Omental fat pad (tissue), 4 donors: ENCODE measurements around the gene ALKBH2. TPM values are rescaled to one million over a fixed set of nuclear protein-coding genes. Genes with fewer than 3 reads are reported as not detected.

Source experiments
- ATAC-seq: fragments of 150-250 bp; one replicate; pipeline ENCODE4 v1.9.1; 2016; ENCODE audit warnings: mild to moderate bottlenecking, moderate library complexity; ENCODE audit not compliant: low FRiP score
- DNase-seq: peaks from one replicate; pipeline ENCODE4 v3.0.0-alpha.2; 2019; ENCODE audit warnings: low spot score
- total RNA-seq, 4 donors: library from RNA; depleted of rRNA; stranded (reverse); fragments of >200 nt; gene quantifications; one replicate each; pipeline ENCODE4 v1.1.0, GENCODE V29; 2016
- TF ChIP-seq, protein P1 (sequence below), 3 donors: fragments of 450-650 bp; IDR thresholded peaks; one replicate each; pipeline ENCODE4 v1.5.1; 2016 to 2017; ENCODE audit warnings: antibody characterized with exemption in 3 of 3, mild to moderate bottlenecking in 3 of 3, moderate library complexity in 2 of 3

Gene ALKBH2
- total RNA-seq, 4 donors from 2014 or later, result 15.3 to 34.0 (median 17.5) TPM

DNA sequence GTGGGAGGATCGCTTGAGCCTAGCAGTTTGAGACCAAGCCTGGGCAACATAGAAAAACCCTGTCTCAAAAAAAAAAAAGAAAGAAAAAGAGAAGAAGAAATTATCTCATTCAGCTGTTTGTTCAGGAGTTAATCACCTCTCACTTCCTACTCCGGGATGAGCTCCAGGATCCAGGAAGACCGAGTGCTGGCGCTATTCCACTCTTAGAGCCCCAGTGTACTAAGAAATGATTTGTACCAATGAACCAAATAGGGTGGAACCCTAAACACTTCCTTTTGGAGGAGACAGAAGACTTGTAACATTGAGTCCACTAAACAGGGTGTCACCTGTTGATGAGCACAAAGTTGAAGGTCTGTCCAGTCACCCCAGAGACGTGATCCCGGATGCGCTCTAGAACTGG, 3.6 kb downstream of the ALKBH2 start:
- DNase-seq (no peak), ATAC-seq (no peak)
- TF ChIP-seq, protein P1, sequence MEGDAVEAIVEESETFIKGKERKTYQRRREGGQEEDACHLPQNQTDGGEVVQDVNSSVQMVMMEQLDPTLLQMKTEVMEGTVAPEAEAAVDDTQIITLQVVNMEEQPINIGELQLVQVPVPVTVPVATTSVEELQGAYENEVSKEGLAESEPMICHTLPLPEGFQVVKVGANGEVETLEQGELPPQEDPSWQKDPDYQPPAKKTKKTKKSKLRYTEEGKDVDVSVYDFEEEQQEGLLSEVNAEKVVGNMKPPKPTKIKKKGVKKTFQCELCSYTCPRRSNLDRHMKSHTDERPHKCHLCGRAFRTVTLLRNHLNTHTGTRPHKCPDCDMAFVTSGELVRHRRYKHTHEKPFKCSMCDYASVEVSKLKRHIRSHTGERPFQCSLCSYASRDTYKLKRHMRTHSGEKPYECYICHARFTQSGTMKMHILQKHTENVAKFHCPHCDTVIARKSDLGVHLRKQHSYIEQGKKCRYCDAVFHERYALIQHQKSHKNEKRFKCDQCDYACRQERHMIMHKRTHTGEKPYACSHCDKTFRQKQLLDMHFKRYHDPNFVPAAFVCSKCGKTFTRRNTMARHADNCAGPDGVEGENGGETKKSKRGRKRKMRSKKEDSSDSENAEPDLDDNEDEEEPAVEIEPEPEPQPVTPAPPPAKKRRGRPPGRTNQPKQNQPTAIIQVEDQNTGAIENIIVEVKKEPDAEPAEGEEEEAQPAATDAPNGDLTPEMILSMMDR (IDR thresholded peaks at IDR 0.05), result no peak

DNA sequence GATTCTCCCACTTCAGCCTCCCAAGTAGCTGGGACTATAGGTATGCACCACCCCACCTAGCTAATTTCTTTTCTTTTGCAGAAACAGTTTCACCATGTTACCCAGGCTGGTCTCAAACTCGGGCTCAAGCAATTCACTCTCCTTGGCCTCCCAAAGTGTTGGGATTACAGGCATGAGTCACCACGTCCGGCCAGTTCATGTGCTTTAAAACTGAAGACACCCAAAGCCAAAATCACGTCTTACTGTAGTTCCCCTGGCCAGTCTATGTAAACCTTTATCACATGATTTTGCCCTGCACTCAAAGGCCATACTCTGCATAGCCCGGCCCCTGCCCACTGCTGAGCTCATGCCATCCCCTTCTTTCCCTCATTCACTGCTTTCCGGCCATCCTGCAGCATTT, 4.5 kb downstream of the ALKBH2 start:
- TF ChIP-seq, protein P1 (IDR thresholded peaks at IDR 0.05), result no peak
- DNase-seq, result no peak
- no peak for ATAC-seq

GRCh38 chr12:109087250-109087649, 6.0 kb downstream of the ALKBH2 start:
- TF ChIP-seq, protein P1 (IDR thresholded peaks at IDR 0.05), result no peak
- ATAC-seq (no peak), DNase-seq (no peak)

GRCh38 chr12:109085590-109085989, 7.7 kb downstream of the ALKBH2 start:
- DNase-seq (no peak), ATAC-seq (no peak)
- TF ChIP-seq, protein P1 (IDR thresholded peaks at IDR 0.05), result no peak

GRCh38 chr12:109084425-109084824, 8.8 kb downstream of the ALKBH2 start:
- TF ChIP-seq, protein P1 (IDR thresholded peaks at IDR 0.05), result no peak
- no peak for ATAC-seq
- DNase-seq, result no peak

GRCh38 chr12:109082751-109083150, 10.5 kb downstream of the ALKBH2 start:
- TF ChIP-seq, protein P1 (IDR thresholded peaks at IDR 0.05), result no peak
- ATAC-seq (no peak), DNase-seq (no peak)

DNA sequence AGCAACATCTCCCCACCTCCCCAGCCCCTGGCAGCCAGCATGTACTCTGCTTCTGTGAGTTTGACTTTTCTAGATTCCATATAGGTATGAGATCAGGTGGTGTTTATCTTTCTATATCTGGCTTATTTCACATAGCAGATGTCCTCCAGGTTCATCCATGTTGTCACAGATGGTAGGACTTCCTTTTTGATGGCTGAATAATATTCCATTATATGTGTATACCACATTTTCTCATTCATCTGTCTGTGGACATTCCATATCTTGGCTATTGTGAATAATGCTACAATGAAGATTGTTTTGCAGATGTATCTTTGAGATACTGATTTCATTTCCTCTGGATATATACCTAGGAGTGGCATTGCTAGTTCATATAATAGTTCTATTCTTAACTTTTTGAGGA, 18.4 kb downstream of the ALKBH2 start:
- TF ChIP-seq, protein P1 (IDR thresholded peaks at IDR 0.05), result no peak
- no peak for DNase-seq
- ATAC-seq, result no peak
